H1 (cell line): ENCODE measurements around the gene C5orf52. TPM values are rescaled to one million over a fixed set of nuclear protein-coding genes. Genes with fewer than 3 reads are reported as not detected.
A peak's percentile ranks its signal among the peaks of the same experiment; 100 is the strongest.

Source experiments
- CTCF ChIA-PET: fragments of 300-600 bp; sonication (Branson Sonifier 250); formaldehyde crosslinking; loops from one replicate; lab custom pipeline; 2021; ENCODE audit not compliant: partially characterized antibody; lab: Charles Lee
- POLR2A ChIA-PET: fragments of 300-600 bp; sonication (Branson Sonifier 250); formaldehyde crosslinking; loops from one replicate; lab custom pipeline; 2021; ENCODE audit warnings: inconsistent platforms; ENCODE audit not compliant: partially characterized antibody; lab: Charles Lee
- DNase-seq, 2 experiments: peaks; one replicate each; pipeline versions ENCODE4 v3.0.0 to v3.0.0-alpha.2; 2010 to 2022; ENCODE audit warnings: low spot score in 2 of 2, low read depth in 1 of 2, mixed read lengths in 1 of 2
- FAIRE-seq: peaks from 2 replicates; lab custom pipeline; 2011; peaks lifted over from hg19 to GRCh38; lab: Jason Lieb, UNC
- H2AFZ ChIP-seq: 2 replicates; pipeline ENCODE4 v1.8.1; 2012; ENCODE audit warnings: low read length, inconsistent platforms
- H2AK5ac ChIP-seq: 2 replicates; pipeline ENCODE4 v1.6.1; 2013; ENCODE audit warnings: low read depth, low read length
- H2BK120ac ChIP-seq: replicated peaks from 2 replicates; pipeline ENCODE3; 2013; ENCODE audit warnings: low read depth, low read length, inconsistent platforms
- H2BK12ac ChIP-seq: 2 replicates; pipeline ENCODE4 v1.6.1; 2013; ENCODE audit warnings: low read depth, low read length
- H2BK15ac ChIP-seq: 2 replicates; pipeline ENCODE4 v1.6.1; 2013; ENCODE audit warnings: low read length
- H2BK20ac ChIP-seq: 2 replicates; pipeline ENCODE4 v1.6.1; 2013; ENCODE audit warnings: low read length
- H2BK5ac ChIP-seq: 2 replicates; pipeline ENCODE4 v1.6.1; 2013; ENCODE audit warnings: low read depth, low read length
- H3K14ac ChIP-seq: 2 replicates; pipeline ENCODE4 v1.6.1; 2013; ENCODE audit warnings: inconsistent platforms; ENCODE audit not compliant: insufficient read length
- H3K18ac ChIP-seq: 2 replicates; pipeline ENCODE4 v1.6.1; 2013; ENCODE audit warnings: low read length; ENCODE audit errors: extremely low read depth
- H3K23ac ChIP-seq: 2 replicates; pipeline ENCODE4 v1.6.1; 2013; ENCODE audit warnings: inconsistent platforms; ENCODE audit not compliant: insufficient read length
- H3K23me2 ChIP-seq: 2 replicates; pipeline ENCODE4 v1.6.1; 2013; ENCODE audit warnings: low read depth, low read length
- H3K27ac ChIP-seq: 2 replicates; pipeline ENCODE4 v1.6.1; 2011; ENCODE audit warnings: low read depth, low read length, inconsistent platforms
- H3K27me3 ChIP-seq, 4 experiments: replicated peaks in 1 of 4; 1 replicate in 1 of 4; 2 replicates in 3 of 4; pipeline versions ENCODE4 v1.6.1 to v1.8.1; 2011 to 2013; ENCODE audit warnings: low read length in 3 of 4, mild to moderate bottlenecking in 3 of 4, inconsistent platforms in 2 of 4, mixed read lengths in 2 of 4, moderate library complexity in 1 of 4; ENCODE audit not compliant: control insufficient read depth in 3 of 4, insufficient read depth in 3 of 4; ENCODE audit errors: extremely low read depth in 1 of 4
- H3K36me3 ChIP-seq, 4 experiments: 2 replicates each; pipeline versions ENCODE4 v1.6.1 to v1.8.1; 2011 to 2013; ENCODE audit warnings: mild to moderate bottlenecking in 4 of 4, low read length in 3 of 4, moderate library complexity in 2 of 4, control low read depth in 1 of 4, inconsistent platforms in 1 of 4; ENCODE audit not compliant: insufficient read depth in 4 of 4, control insufficient read depth in 2 of 4
- H3K4ac ChIP-seq: replicated peaks from 2 replicates; pipeline ENCODE3; 2013; ENCODE audit warnings: low read length, low read depth, mixed read lengths, inconsistent platforms; ENCODE audit not compliant: insufficient read length
- H3K4me1 ChIP-seq, 4 experiments: replicated peaks in 1 of 4; 1 replicate in 1 of 4; 2 replicates in 3 of 4; pipeline versions ENCODE4 v1.6.1 to v1.8.1; 2011 to 2013; ENCODE audit warnings: low read length in 3 of 4, inconsistent platforms in 2 of 4, mixed read lengths in 1 of 4; ENCODE audit not compliant: insufficient read depth in 4 of 4, control insufficient read depth in 3 of 4
- H3K4me2 ChIP-seq, 2 experiments: 2 replicates each; pipeline versions ENCODE4 v1.6.1 to v1.8.1; 2011 to 2013; ENCODE audit warnings: low read depth in 2 of 2, low read length in 2 of 2, control low read depth in 1 of 2, inconsistent platforms in 1 of 2, mild to moderate bottlenecking in 1 of 2; ENCODE audit not compliant: insufficient read depth in 1 of 2
- H3K4me3 ChIP-seq, 4 experiments: fragments of 200-600, 300-600 bp in 1 of 4; sonication (generic), shearing (Covaris generic), sonication (Bioruptor Twin) in 1 of 4; 2 replicates each; pipeline versions ENCODE4 v1.5.1 to v1.8.1; 2011 to 2016; ENCODE audit warnings: low read length in 4 of 4, low read depth in 3 of 4, control low read depth in 2 of 4, inconsistent platforms in 2 of 4, mild to moderate bottlenecking in 2 of 4, mixed read lengths in 1 of 4, moderate library complexity in 1 of 4; ENCODE audit not compliant: insufficient read depth in 2 of 4; ENCODE audit errors: extremely low read depth in 1 of 4
- H3K56ac ChIP-seq: replicated peaks from 2 replicates; pipeline ENCODE3; 2013; ENCODE audit warnings: low read depth, mild to moderate bottlenecking, mixed read lengths, low read length, inconsistent platforms; ENCODE audit not compliant: insufficient read length
- H3K79me1 ChIP-seq: 2 replicates; pipeline ENCODE4 v1.6.1; 2013; ENCODE audit warnings: low read depth, low read length, control low read depth
- H3K79me2 ChIP-seq, 2 experiments: 2 replicates each; pipeline versions ENCODE4 v1.6.1 to v1.8.1; 2012 to 2013; ENCODE audit warnings: low read length in 2 of 2, mild to moderate bottlenecking in 2 of 2, inconsistent platforms in 1 of 2; ENCODE audit not compliant: insufficient read depth in 2 of 2, control insufficient read depth in 1 of 2
- H3K9ac ChIP-seq, 4 experiments: replicated peaks in 1 of 4; 1 replicate in 1 of 4; 2 replicates in 3 of 4; pipeline versions ENCODE4 v1.6.1 to v1.8.1; 2011 to 2013; ENCODE audit warnings: low read depth in 3 of 4, low read length in 3 of 4, control low read depth in 2 of 4, mild to moderate bottlenecking in 2 of 4, moderate library complexity in 2 of 4, inconsistent platforms in 1 of 4; ENCODE audit errors: extremely low read depth in 1 of 4
- H3K9me3 ChIP-seq, 2 experiments: 2 replicates each; pipeline versions ENCODE4 v1.6.1 to v1.8.1; 2012 to 2013; ENCODE audit warnings: mild to moderate bottlenecking in 2 of 2, moderate library complexity in 2 of 2, control low read depth in 1 of 2, inconsistent platforms in 1 of 2, low read depth in 1 of 2, low read length in 1 of 2, mixed read lengths in 1 of 2; ENCODE audit not compliant: insufficient read depth in 2 of 2
- H4K20me1 ChIP-seq, 2 experiments: replicated peaks in 1 of 2; 2 replicates each; pipeline versions ENCODE3 to v1.8.1; 2011 to 2013; ENCODE audit warnings: inconsistent platforms in 2 of 2, low read length in 2 of 2, mild to moderate bottlenecking in 1 of 2; ENCODE audit not compliant: insufficient read depth in 2 of 2, control insufficient read depth in 1 of 2
- H4K5ac ChIP-seq: 2 replicates; pipeline ENCODE4 v1.6.1; 2013; ENCODE audit warnings: low read length, low read depth, mixed read lengths, inconsistent platforms; ENCODE audit not compliant: insufficient read length
- H4K8ac ChIP-seq: 2 replicates; pipeline ENCODE4 v1.8.0; 2013; ENCODE audit warnings: mild to moderate bottlenecking, moderate library complexity, low read length, inconsistent platforms; ENCODE audit not compliant: insufficient read depth; ENCODE audit errors: extremely low read depth
- H4K91ac ChIP-seq: replicated peaks from 2 replicates; pipeline ENCODE3; 2013; ENCODE audit warnings: low read length, mixed read lengths, inconsistent platforms; ENCODE audit not compliant: insufficient read length
- CREB1 ChIP-seq: IDR thresholded peaks from 2 replicates; pipeline ENCODE4 v1.6.1; 2012; ENCODE audit warnings: inconsistent platforms
- GTF2F1 ChIP-seq: IDR thresholded peaks from 2 replicates; pipeline ENCODE4 v1.6.1; 2012; ENCODE audit warnings: low read depth, low read length, improper control_type of control experiment, borderline replicate concordance
- KDM4A ChIP-seq: IDR thresholded peaks from one replicate; pipeline ENCODE4 v1.7.1; 2012; ENCODE audit warnings: low read depth, mild to moderate bottlenecking, moderate library complexity, low read length, inconsistent platforms; ENCODE audit not compliant: severe bottlenecking
- NRF1 ChIP-seq: IDR thresholded peaks from 2 replicates; pipeline ENCODE4 v1.6.1; 2011; ENCODE audit warnings: mild to moderate bottlenecking, low read depth, low read length, improper control_type of control experiment
- SRF ChIP-seq: IDR thresholded peaks from 2 replicates; pipeline ENCODE4 v1.6.1; 2011; ENCODE audit warnings: mild to moderate bottlenecking, low read depth, low read length, moderate library complexity
- TAF1 ChIP-seq: IDR thresholded peaks from 2 replicates; pipeline ENCODE4 v1.6.1; 2011; ENCODE audit warnings: mild to moderate bottlenecking, low read depth, low read length
- YY1 ChIP-seq: IDR thresholded peaks from 2 replicates; pipeline ENCODE4 v1.6.1; 2011; ENCODE audit warnings: low read depth, mild to moderate bottlenecking, low read length
- ZNF274 ChIP-seq: IDR thresholded peaks from 2 replicates; pipeline ENCODE4 v1.7.0; 2012; ENCODE audit warnings: low read length, borderline replicate concordance; ENCODE audit errors: extremely low read depth
- whole genome bisulfite sequencing, 2 experiments: shearing (Covaris generic) in 1 of 2; methylation state at CpG; one replicate each; pipeline versions ENCODE4 v1.1.6 to v1.1.7; 2013 to 2015; ENCODE audit warnings: low lambda C conversion rate in 2 of 2, mixed read lengths in 2 of 2, inconsistent platforms in 1 of 2, low coverage in 1 of 2, missing lambda C conversion rate in 1 of 2; ENCODE audit not compliant: insufficient replicate concordance in 2 of 2, insufficient coverage in 1 of 2, insufficient read length in 1 of 2; ENCODE audit errors: extremely low coverage in 1 of 2, missing lambda C conversion rate in 1 of 2; 5-methylcytosine and 5-hydroxymethylcytosine counted together
- polyA plus RNA-seq, 7 experiments: library from polyadenylated mRNA; depleted of rRNA in 3 of 7; stranded (reverse) in 5 of 7; unstranded in 2 of 7; fragments of >200 nt in 5 of 7; fragments of 200-250 nt in 2 of 7; gene quantifications; 1 replicate in 5 of 7; 2 replicates in 1 of 7; 4 replicates in 1 of 7; pipeline versions ENCODE4 v1.2.1 to v1.2.3, GENCODE V29; 2011 to 2013; ENCODE audit warnings: missing spikeins in 2 of 7, mixed read lengths in 2 of 7
- total RNA-seq: library from RNA; stranded (reverse); fragmentation: NEBNext Ultra II Directional; extraction: Animal tissue kit (Norgen Biotek cat#: 25700); gene quantifications from 2 replicates; pipeline ENCODE4 v1.2.1, GENCODE V29; 2021

C5orf52 gene
- total and polyA plus RNA-seq, 2 of the 8 experiments (the other 6 are each of a cell fraction or from before 2014, with no cell fraction given), result not detected

- Histone ChIP-seq H3K18ac (no peak overlapping the region; the same call in 1 of the 2 replicates), H3K4ac (no peak overlapping the region), H4K91ac (no peak overlapping the region), H2AK5ac (no peak overlapping the region), H3K27ac (no peak overlapping the region), H2BK15ac (no peak overlapping the region), H2BK20ac (no peak overlapping the region), H3K9ac (no peak overlapping the region), H2BK120ac (no peak overlapping the region), H3K56ac (no peak overlapping the region), H3K79me2 (no peaks in the 10 kb centered on the region), H4K5ac (no peak overlapping the region), H3K27me3 (peaks cover 0 to 7% (median 3%) of the 10 kb centered on the region in 4 experiments; a peak in 6 of 7 replicates), H4K8ac (peak overlapping the region; percentile 86; the same call in 1 of the 2 replicates), H3K23me2 (no peaks in the 10 kb centered on the region; the same call in 1 of the 2 replicates), H3K4me3 (0 out of 8 replicates have a peak overlapping the region, but pooled peaks of 1 of the 4 experiments have one; percentile 52), H2AFZ (no peak overlapping the region), H3K23ac (no peak overlapping the region), H4K20me1 (no peaks in the 10 kb centered on the region), H3K14ac (no peak overlapping the region), H3K79me1 (no peaks in the 10 kb centered on the region), H2BK12ac (no peak overlapping the region), H3K9me3 (peaks cover 3 to 16% of the 10 kb centered on the region in 2 experiments; a peak in 2 of 4 replicates), H3K4me2 (peak overlapping the region in 1 of 2 experiments; percentile 58; a peak in 1 of 4 replicates), H2BK5ac (no peak overlapping the region), H3K36me3 (no peaks in the 10 kb centered on the region), H3K4me1 (no peaks in the 10 kb centered on the region)
- CTCF ChIA-PET, result interaction anchor here (0.5 to 2.8 kb wide), 5 partner anchors 9 to 92 kb away, joined by 3 to 14 read pairs (median 8); partner anchors contain the start of gene LSM11
- DNase-seq, result no peak
- no peak for FAIRE-seq
- WGBS, 2 experiments, result 87% methylated on average over 31 of the region's 33 CpGs; no CpG with 5 or more reads in 1 of the 2 experiments
- POLR2A ChIA-PET, result interaction anchor here (1.1 kb wide), 2 partner anchors 81 to 111 kb away, joined by 3 to 4 read pairs; partner anchors contain the start of gene THG1L
- no peak for TF ChIP-seq CREB1
- no peak for TF ChIP-seq NRF1
- no peak for TF ChIP-seq TAF1
- no peak for TF ChIP-seq KDM4A
- TF ChIP-seq YY1, result no peak
- TF ChIP-seq GTF2F1, result no peak
- no peak for TF ChIP-seq SRF
- TF ChIP-seq ZNF274, result no peak
These were observed 20.2 kb upstream of the C5orf52 start for GRCh38 chr5:157650991-157651611.
